HG03575 (cell line): ENCODE results near the gene IGFBP5.

Source experiments
- ATAC-seq: cut with Tn5 transposase; IDR thresholded peaks from one replicate; pipeline ENCODE4 v1.9.1; 2021; ENCODE audit not compliant: unreplicated experiment, insufficient number of reproducible peaks, low FRiP score; ENCODE audit errors: extremely low read depth

Gene IGFBP5

DNA sequence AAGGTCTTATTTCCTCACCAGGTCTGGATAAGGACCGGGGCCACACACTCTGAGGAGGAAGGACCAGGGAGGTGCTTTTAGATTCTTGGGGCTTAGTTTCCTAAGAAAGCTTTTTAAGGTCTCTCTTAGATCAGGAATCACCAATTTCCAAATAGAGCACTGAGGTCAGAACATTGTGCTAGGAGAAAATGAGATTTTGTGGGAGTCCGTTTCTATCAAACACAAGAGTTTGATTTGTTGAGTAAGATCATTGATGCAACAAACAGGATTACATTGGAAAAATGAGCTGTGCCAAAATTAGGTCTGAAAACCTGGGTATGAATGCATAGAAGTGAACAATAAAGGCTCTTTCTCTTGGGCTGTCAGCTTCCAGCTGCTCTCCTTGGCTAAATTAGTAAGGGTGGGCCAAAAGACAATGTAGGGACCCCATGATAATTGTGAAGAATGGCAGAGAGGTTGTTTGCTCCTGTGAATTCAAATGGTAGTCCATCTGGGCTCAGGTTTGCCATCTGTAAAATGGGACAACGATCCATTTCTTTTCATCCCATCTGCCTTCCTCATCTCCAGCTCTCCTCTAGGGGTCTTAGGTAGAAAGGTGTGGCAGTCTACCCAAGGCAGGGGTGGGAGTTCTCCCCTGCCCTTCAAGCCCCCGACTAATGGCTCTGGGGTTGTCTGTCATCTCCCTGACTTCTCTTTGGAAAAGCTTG lies 42.1 kb downstream of the IGFBP5 start:
- ATAC-seq = no peak

DNA sequence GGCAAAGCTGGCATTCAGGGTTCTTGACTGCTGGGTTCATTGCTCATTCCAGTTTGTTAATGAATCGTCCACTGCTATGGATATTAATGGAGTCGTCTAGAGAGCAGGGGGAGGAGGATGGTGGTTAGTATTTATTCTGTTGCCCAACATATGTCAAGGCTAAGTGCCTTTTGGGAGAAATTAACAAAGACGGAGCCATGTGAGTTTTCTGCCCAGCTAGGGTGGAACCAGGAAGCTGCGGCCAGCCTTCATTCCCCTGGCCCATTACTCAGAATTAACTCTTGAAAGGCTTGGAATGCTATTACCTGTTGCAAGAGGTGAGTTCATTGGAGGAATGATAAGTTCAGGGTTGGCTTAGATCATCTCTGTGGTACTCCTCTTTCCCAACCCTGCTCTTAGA lies 42.8 kb downstream of the IGFBP5 start:
- no peak for ATAC-seq

DNA sequence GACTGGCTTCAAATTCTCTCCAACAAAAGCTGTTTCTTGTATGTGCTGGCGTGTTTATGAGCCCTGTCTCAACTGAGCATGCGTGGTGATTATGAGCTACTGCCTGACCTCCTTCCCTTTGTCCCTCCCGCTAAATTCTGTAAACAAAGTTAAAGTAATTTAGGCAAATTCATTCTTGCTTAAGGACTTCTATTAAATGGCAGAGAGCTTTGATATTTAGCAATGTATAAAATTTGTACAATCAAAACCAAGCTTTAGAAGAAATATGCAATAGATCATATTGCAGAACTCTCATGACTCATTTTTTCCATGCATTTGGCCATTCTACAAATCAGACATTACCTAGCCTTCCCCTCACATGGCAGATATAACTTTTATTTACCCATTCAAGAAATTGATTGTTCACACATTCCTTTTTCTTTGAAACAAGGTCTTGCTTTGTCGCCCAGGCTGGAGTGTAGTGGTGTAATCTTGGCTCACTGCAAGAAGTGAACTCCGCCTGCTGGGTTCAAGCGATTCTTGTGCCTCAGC lies 43.9 kb downstream of the IGFBP5 start:
- ATAC-seq = no peak

DNA sequence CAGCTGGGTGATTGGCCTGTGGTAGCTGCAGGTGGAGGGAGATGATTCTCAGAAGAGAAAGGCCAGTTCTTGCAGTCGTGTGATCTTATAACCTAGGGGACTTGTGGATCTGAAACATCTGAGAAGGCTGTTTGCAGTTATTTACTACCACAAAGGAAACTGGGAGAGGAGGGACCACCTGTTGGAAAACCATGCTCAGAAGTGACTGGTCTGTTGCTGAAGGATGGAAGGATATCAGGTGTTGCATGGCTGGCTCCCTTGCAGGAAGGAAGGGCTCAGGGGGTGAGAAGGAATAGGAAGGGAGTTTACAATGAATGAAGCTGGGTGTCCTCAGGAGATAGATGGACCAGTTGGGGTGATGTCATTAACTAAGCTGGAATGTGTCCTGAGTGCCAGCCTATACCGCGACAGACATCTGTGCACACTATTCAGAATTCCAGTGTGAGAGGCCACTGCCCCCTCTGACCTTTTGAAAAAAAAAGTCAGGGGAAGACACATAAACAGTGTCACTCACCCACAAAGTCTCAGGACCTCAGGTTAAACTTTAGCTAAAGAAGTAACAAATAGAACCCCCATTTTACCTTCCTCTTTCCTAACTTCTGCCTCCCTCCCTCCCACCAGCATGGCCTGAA lies 44.6 kb downstream of the IGFBP5 start:
- no peak for ATAC-seq

DNA sequence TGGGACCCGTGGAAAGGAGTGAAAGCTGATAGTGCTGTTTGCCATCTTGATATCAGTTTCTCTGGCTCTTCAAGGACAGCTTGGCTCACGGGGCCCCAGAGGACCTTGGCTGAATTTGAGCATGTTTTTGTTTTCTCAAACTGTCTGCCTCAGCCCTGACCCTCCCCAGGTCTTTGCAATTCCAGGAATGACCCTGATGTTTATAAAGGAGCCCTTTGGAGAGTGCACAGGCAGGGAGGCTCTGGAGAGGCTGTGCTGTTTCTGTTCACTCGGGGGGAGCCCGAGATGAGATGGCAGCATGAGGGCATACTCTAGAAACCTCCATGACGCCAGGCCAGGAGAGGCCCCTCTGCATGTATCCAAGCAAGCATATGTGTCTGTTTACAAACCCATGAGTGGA lies 45.8 kb downstream of the IGFBP5 start:
- no peak for ATAC-seq

DNA sequence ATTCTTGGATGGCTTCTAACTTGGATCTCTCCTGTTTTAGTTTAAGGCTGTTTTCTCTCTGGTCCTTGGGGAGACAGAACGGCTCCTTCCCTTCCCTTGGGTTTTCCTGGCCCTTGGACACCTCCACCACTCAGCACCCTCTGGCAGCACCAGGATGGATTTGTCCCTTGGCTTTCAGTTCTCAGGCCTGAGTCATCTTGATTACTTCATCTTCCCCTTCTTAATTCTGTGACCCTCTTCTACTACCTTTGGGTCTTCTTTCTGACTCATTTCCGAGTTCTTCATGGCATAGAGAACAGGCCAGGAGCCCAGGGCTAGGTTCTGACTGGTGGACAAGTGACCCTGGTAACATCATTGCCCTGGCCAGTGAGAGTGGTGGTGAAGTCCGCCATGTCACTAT lies 47.2 kb downstream of the IGFBP5 start:
- no peak for ATAC-seq

DNA sequence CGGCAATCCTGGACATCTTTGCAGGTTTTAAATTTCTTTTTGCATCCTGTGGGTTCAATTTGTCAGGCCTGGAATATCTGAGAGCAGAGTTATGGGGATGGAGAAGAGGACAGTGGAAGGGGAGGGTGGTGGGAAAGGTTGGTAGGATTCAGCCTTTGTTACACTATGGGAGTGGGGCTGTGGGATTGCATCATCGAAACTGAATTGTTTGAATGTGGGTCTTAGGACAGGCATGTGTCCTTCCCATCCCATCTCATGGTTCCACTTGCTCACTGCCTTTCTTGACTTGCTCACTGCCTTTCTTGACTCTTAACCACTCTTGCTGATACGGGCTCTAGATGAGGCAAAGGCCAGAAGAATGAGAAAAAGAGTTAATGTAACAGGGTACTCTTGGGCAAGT lies 49.2 kb downstream of the IGFBP5 start:
- ATAC-seq = no peak

DNA sequence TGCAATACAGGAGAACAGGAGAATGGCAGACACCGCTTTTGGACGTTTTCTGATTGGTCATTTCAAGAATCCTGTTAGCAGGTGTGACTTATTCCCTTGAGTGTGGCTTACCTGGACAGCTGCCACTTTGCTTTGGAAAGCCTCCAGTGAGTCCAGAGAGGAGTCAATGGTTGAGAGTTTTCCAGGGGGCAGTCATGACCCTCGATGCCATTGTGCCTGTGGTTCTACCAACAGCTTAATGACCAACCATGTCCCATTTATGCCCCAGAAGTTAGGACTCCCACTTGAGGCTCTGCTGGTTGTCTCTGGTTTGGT lies 49.8 kb downstream of the IGFBP5 start:
- ATAC-seq = no peak

DNA sequence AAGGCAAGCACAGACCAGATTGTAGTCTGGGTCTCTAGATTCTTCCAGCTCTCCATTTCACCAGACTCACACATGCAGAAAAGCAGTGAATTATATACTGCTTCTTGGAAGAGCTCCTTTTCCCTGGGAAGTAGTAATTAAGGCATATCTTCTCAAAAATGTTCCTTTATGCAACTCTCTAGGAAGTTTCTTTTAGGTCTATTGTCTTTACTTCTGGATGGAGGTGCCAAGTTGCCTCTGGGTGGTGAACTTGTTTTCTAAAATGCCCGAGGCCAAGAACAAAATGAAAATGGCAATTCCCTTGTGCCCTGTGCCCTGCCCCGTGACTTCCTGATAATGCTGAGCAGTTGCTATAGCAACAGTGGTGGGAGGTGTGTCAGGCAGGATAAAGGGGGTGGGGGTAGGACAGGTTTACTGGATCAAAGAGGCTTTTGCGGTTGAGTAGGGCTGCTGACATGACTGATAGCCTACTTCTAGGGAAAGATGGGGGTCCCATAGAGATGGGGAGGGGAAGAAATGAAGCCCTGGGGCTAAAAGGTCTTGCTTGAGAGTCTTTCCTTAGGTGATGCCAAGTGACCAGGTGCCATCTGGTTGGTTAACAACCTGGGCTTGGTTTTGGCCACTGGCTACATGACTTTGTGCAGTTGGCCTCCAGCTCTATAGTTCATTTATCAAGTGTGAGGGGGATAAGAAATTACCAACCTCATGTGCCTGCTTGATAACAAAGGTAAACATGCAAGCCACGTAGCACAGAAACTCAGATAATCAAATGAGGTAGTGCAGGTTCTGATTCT lies 50.3 kb downstream of the IGFBP5 start:
- no peak for ATAC-seq

DNA sequence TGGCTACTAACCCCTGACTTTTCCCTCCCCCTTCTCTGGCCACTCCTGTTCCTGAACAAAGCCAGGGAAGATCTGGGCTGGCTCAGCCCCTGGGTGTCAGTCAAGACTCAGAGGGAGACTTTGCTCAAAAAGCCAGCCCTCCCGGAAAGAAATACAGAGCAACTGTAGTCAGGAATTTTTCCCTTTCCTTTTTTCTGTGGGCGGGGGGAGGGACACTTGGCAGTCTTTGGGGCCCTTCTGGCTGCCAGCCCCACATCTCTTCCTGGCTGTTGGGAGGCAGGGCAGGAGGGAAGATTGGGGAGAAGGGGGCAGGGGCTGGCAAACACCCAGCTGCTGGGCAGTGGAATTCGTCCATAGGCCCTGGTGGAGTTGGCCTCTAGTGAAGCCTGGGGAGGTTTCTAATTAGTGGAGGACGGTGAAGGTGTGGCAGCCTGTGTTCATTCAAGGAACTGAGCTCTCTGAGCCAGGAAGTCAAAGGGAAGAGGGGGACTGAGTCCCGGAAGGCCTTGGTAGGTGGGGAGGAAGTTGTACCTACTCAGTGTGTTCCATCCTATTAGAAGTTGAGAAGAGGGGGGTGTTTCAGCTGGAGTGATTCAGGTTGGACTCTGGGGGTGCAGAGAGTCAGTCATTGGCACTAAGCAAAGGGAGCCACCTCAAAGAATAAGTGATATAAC lies 51.2 kb downstream of the IGFBP5 start:
- no peak for ATAC-seq

DNA sequence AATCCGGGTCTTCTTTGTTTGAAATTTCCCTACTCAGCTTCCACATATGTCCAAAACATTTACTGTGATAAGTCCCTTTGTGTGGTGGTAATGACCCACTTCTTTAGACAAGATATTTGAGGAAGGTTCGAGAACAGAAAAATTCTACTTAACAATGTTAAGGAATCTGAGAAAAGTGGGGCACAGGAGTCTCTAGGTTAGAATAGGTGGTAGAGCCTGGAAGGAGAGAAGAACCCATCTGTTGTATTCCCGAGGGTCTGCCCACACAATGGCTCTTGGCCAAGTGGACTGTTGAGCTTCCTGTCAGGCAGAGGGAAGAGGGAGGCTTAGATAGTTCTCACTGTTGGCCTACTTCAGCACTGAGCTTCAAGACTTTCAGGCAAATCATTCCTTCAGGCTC lies 57.9 kb downstream of the IGFBP5 start:
- ATAC-seq = no peak

DNA sequence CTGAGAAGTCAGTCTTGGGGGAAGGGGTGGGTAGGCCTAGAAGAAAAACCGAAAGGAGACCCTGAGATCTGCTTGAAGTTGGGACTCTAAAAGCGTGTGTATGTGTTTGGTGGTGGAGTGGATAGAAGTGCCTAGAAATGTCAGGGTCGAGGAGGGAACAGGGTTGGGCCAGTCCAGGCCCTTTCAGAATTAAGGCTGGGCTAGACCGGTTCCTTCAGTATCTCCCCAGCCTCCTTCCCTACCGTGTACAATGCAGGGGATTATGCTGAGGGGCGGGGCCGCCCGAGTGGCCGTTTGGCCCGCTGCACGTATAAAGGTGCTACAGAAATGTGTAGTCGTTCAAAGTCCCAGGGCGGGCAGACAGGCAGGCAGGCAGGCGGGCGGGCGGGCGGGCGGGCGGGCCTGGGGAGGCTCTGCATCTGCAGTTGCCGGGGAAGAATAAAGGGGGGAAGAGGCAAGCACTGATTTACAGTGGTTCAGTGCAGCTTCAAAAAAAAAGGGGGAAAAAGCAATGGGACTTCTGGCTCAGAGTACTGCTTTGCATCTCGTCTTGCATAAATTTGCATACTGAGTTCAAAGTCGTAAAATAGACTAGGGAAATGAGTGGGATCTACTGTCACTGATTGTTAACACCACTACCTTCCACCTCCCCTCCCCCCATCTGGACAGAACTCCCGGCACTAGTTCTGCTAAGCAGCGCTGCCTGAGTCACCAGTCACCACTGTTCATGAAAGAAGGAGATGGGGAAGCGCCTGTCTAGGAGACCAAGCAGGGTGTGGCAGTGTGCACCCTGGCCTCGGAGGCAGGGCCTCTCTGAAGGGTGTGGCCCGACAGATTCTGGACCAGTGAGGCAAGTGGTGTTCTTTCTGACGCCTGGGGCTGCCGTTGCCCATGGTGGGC lies 58.5 kb downstream of the IGFBP5 start:
- no peak for ATAC-seq

DNA sequence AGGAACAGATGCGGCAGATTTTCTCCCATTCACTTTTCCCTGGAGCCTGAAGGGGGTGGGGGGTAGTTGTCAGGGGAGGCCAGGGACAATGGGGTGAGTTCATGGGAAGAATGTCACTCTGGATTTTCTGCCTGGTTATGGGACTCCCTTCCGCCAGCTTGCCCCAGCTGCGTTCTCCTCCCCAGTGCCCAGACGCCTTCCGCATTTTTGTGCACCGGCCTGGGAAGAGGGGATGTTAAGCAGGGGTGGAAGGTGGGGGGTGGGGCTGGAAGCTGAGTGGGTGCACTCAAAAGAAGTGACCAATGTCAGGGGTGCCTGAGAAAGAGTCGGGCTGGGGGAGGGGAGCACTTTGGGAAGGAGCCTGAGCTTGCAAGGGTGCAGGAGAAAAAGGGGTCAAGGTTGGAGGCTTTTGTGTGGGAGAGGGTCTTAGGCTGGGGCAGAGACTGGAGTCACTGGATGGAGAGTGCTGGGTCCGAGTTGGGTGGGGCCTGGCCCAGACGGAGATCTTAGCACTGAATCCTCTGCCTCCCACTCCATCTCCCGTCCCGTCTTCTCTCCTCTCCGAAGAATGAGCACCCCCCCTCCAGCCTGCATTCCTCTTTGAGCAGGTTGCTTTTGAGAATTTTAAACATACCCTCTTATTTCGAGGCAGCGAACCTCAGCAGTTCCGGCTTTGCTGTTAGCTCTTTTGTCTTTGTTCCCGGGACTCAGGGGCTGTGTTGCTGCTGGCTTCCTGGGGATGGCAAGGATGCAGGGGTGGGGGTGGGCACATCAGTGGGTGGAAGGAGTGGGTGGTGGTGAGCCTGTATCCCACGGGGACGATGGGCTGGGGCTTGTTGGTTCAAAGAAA lies 59.4 kb downstream of the IGFBP5 start:
- no peak for ATAC-seq

DNA sequence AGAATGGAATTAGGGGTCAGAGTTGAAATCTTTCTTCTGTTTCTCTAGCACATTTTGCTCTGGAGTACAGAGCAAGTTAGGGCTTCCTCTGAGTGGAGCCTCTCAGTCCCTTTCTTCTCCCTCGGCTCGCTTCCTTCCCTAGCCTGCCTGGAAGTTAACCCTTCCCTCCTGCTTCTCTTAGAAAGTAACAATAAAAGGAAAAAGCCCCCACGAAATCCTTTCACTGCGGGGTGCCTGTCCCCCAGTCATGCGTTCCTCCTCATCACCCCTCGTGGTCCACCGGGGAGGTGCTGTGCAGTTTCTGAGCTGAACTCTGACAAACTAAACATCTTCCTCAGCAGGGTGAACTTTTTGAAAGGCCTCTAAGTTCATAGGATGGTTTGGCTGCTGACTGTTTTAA lies 60.2 kb downstream of the IGFBP5 start:
- ATAC-seq = no peak

DNA sequence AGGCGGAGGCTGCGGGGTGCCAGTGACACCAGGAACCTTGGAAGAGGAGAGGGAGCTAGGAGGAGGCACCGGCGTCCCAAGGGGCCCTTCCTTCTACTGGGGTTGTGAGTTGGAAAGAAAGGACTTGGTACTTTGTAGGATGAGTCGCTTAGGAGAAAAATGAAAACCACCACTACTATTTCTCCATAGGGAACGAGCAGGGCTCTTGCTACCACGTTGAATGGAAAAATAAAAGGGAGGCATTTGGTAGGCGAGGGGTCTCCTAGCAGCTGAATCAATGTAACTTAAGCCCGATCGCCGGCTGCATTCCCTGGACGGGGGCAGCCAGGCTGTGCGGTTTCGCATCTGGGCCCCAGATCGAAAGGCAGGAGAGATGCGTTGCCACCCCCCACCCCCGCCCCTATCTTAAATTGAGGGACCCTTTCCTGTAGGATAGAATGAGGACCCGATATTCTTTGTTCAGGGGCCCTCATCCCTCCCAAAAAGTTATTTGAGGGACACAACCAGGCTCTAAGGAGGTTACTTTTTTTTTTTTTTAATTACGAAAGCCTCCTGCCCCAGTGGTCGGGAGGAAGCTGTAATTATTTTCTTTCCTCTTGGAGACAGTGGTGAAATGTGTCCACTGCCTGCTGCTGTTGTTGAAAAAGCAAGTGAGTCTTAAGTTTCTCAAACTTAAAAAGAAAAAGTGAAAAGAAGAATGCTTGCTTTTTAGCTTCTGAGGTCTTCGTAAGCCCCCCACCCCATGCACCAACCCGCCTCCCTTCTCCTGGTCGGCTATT lies 60.8 kb downstream of the IGFBP5 start:
- ATAC-seq = no peak

DNA sequence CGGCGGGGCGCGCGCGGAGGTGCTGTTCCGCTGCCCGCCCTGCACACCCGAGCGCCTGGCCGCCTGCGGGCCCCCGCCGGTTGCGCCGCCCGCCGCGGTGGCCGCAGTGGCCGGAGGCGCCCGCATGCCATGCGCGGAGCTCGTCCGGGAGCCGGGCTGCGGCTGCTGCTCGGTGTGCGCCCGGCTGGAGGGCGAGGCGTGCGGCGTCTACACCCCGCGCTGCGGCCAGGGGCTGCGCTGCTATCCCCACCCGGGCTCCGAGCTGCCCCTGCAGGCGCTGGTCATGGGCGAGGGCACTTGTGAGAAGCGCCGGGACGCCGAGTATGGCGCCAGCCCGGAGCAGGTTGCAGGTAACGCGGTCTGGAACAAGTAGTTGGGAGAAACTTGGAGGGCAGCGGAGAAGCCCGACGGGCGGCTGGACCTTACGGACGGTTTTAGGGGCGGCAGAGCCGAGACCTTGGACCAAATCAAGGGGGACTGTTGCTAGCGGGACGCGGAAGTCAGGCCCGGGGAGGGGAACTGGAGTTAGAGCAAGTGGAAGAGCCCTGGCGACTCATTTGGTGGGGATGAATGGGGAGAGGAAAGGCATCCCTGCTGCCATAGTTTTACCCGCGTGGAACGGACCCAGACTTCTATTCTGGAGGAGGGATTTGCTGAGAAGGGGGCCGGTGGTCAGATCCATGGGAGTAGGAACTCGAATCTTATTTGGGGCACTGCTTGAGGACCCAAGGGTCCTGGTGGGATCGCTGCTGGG lies 61.6 kb downstream of the IGFBP5 start:
- no peak for ATAC-seq
